Stimulated activated naive CD4-positive, alpha-beta T cell treated with Interleukin-2 at 50 U/mL for 16 hours (primary cell): Measurements from ENCODE around the gene CNPY4.
"Not testable (repeated sequence)": the region's sequence is repeated elsewhere in the genome, so short reads cannot be mapped to it uniquely, and the experiment has no call there.

Experiments
- DNase-seq: peaks from one replicate; lab custom pipeline; 2025; lab: John Stamatoyannopoulos, UW

Gene CNPY4

DNA sequence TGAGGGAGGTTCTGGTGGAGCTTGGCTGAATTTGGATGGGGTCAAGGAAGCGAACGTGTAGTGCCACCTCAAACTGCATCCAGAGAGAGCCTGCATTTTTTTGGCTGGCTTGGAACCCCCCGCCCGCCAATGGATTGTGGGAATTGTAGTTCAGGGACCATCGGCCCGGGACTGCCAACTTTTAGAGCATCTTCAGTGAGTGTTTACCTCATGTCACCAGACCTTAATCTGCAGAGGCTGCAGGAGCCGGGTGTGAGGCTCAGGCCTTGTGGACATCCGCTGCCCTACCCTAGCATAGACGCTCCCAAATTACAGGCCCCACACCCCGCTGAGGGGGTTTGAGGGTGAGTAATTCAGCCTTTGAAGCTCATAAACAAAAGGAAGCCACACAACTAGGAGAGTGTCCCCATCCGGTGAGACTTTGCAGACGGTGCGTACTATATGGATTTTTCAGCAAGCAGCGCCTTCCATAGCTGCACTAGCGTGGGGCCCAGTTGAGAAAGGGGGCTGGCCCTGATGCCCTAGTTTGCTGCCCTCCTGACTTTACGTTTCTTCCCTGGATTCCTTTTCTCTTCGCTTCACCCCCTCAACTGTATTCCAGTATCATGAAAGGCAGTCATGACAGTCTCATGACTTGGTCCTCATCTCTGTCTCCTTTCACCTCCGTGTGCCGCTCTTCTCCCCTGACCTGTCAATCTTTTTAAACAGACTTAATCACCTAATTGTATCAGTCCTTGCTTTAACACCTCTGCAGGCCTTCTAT is 717 bp downstream of the CNPY4 start:
- DNase-seq = peak; percentile 72

DNA sequence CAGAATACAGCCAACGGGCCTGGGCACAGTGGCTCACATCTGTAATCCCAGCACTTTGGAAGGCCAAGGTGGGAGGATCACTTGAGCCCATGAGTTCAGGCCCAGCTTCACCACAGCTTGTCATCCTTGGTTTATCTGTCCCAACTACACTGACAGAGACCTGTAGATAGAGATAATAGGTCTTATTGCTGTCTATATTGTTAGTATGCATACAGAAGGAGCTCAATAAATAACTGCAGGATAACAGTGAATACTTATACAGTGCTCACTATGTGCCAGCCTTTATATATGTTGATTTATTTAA is 1.3 kb downstream of the CNPY4 start:
- no peak for DNase-seq

DNA sequence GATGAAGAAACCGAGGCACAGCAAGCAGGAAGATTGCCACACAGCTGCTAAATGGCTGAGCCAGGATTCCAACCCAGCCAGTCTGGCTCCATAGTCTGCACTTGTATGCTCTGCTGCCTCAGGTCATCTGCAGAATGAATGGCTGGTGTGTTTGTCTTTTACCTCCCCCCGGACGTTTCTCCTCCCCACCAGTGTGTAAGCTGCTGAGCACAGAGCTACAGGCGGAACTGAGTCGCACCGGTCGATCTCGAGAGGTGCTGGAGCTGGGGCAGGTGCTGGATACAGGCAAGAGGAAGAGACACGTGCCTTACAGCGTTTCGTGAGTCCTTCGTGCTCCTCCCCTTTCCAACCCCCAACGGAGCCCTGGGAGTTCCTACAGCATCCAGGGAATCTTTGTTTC is 2.6 kb downstream of the CNPY4 start:
- DNase-seq = no peak

DNA sequence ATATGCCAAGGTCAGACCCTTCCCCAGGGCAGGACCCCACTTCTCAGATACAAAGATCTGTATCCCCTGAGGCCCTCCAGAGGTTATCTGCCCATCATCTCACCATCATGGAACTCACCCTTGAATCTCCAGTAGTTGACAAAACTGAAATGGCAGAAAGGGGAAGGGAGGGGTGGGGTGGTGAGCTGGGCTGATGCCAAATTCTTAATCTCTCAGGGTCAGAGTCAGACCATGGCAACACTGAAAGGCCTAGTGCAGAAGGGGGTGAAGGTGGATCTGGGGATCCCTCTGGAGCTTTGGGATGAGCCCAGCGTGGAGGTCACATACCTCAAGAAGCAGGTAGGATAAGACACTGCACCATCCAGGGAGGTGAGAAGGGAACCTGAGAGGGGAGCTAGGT is 3.1 kb downstream of the CNPY4 start:
- no peak for DNase-seq

DNA sequence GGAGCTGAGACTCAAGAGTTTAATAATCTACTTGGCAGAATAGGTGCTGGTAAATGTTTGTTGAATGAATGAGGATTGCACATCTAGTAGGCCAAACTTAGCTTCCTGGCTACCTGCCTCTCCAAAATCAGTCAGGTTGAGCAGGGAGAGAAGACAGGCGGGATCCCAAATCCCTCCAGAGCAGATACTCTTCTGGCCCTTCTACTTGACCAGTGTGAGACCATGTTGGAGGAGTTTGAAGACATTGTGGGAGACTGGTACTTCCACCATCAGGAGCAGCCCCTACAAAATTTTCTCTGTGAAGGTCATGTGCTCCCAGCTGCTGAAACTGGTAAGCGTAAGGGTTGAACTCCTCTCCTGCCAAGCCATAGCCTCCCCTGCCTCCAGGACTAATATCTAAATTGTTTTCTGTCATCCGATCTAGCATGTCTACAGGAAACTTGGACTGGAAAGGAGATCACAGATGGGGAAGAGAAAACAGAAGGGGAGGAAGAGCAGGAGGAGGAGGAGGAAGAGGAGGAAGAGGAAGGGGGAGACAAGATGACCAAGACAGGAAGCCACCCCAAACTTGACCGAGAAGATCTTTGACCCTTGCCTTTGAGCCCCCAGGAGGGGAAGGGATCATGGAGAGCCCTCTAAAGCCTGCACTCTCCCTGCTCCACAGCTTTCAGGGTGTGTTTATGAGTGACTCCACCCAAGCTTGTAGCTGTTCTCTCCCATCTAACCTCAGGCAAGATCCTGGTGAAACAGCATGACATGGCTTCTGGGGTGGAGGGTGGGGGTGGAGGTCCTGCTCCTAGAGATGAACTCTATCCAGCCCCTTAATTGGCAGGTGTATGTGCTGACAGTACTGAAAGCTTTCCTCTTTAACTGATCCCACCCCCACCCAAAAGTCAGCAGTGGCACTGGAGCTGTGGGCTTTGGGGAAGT is 5.1 kb downstream of the CNPY4 start:
- DNase-seq = no peak

DNA sequence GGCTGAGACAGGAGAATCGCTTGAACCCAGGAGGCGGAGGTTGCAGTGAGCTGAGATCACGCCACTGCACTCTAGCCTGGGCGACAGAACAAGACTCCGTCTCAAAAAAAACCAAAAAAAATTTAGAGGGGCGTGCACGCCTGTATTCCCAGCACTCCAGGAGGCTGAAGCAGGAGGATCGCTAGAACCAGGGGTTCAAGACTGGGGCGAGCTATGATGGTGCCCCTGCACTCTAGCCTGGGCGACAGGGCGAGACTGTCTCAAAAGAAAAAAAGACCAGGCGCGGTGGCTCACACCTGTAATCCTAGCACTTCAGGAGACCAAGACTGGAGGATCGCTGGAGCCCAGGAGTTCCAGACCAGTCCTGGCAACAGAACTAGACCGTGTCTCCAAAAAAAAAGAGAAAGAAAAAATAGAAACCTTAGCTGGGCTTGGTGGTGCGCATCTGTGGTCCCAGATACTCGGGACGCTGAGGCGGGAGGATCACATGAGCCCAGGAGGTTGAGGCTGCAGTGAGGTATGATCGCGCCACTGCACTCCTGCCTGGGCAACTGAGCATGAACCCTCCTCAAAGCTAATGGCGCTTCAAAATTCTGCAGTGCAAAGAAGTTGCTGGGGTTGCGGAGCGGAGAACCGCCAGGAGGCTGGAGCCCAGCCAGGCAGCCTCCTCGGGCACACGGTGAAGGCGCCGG is 7.0 kb downstream of the CNPY4 start:
- DNase-seq = no peak

DNA sequence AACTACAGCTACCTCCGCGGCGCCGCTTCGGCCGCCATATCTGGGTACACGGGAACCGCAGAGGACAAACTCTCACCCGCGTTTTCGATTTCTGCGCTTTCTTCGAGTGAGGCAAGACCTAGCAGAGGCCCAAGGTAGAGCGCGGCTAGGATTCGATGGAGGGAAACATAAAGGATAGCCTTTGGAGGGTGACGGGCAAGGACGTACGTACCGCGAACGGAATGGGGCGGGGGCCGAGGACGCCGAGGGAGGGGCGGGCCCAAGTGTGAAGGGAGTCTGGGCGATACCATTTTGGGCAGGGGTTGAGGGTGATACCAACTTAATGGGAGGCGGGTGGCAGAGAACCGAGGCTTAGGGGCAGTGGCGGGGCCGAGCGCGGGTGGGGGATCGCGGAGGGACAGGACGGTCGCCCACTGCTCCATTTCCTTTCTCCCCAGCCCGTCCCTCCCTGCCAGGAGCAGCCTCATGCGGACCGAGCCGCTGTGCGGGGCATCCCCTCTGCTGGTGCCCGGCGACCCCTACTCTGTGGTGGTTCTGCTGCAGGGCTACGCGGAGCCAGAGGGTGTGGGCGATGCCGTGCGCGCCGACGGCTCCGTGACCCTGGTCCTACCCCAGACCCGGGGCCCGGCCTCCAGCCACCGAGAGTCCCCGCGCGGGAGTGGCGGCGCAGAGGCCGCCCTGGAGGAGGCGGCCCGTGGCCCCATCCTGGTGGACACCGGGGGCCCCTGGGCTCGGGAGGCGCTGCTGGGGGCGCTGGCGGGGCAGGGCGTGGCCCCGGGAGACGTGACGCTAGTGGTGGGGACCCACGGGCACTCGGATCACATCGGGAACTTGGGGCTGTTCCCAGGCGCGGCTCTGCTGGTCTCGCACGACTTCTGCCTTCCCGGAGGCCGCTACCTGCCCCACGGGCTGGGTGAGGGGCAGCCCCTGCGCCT is 7.8 kb downstream of the CNPY4 start, which contains the start of gene MBLAC1:
Gene MBLAC1, plus strand, starts transcription at position 37 of the 935 bp plus-strand sequence. Its CDS starts 429 bp downstream, at position 466.
- DNase-seq = peak; percentile 87

DNA sequence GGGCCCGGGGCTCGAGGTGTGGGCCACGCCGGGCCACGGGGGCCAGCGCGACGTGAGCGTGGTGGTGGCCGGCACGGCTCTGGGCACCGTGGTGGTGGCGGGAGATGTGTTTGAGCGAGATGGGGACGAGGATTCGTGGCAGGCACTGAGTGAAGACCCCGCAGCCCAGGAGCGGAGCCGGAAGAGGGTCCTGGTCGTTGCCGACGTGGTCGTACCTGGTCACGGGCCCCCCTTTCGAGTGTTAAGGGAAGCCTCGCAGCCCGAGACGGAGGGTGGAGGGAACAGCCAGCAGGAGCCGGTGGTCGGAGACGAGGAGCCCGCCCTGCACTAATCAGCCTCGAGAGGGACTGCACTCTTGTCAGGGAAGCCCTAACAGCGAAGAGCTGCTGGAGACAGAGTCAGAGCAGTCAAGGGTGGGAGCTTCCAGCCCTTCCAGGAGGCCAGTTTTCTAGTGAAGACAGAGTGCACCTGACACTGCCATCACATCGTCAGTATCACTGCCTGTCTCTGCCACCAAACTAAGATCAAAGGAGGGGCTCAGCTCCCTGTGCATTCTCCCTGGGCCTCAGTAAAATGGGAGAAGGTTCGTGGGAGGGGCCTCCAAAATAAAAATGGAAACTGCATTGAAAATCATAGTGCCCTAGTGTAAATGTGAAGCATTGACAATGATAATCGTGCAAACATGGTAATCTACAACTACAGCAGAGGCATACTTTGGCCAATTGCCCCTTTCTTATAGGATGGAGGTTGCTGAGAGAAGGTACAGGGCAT is 8.6 kb downstream of the CNPY4 start:
- no peak for DNase-seq

DNA sequence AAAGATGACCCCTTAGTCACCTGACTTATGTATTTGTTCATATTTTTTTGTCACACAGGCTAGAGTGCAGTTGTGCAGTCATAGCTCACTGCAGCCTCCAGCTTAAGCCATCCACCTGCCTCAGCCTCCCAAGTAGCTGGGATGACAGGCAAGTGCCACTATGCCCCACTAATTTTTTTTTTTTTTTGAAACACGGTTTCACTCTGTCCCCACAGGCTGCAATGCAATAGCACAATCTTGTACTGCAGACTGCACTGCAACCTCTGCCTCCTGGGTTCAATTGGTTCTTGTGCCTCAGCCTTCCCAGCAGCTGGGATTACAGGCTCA is 9.2 kb downstream of the CNPY4 start:
- DNase-seq = no peak

DNA sequence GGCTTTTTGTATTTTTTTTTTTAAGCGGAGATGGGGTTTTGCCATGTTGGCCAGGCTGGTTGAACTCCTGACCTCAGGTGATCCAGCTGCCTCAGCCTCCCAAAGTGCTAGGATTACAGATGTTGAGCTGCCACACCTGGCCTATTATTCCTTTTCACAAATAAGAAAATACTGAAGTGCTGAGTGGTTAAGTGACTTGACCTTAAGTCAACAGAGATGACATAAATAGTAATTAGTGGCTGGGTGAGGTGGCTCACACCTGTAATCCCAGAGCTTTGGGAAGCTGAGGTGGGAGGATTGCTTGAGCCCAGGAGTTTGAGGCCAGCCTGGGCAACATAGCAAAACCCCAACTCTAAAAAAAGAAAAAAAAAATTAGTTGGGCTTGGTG is 10.8 kb downstream of the CNPY4 start:
- DNase-seq = not testable (repeated sequence)

DNA sequence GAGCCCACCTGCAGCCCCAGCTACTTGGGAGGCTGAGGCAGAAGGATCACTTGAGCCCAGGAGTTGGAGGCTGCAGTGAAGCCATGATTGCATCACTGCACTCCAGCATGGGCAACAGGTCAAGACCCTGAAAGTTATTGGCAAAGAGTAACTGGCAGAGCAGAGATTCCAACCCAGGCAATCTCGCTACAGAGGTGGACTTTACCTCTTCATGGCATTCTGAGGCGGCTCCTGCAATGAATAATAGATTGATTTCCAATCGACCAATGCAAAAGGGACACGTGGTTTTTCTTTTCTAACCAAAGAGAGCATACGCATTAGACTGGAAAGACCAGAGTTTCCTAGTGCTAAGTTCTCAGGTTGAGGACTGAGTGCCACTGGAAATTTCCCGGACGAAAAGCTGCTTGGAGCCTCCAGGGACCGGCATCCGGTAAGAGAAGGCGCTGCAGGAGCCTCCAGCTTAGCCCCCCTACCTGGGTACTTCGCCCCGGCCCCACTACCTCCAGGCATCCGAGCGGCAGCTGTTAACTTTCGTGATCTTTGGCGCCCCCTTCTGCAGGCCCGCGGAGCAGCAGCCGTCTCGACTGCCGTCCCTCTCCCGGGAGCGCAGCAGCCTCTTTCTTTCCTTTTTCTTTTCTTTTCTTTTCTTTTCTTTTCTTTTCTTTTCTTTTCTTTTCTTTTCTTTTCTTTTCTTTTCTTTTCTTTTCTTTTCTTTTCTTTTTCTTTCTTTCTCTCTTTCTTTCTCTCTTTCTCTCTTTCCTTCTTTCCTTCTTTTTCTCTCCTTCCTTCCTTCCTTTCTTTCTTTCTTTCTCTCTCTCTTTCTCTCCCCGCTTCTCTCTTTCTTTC is 11.4 kb downstream of the CNPY4 start:
- peak; percentile 72 for DNase-seq

DNA sequence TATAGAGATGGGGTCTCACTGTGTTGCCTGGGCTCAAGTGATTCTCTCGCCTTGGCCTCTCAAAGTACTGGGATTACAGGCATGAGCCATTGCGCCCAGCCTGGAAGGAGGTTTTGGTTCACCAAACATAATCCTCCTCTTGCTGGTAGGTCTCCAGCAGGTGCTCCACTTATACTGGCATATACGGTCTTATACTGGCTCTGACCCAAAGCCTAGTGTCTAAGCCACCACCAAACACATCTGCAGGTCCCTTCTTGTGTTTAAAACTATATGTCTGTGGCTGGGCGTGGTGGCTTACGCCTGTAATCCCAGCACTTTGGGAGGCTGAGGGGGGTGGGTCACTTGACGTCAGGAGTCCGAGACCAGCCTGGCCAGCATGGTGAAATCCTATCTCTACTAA is 12.7 kb downstream of the CNPY4 start:
- DNase-seq = no peak

DNA sequence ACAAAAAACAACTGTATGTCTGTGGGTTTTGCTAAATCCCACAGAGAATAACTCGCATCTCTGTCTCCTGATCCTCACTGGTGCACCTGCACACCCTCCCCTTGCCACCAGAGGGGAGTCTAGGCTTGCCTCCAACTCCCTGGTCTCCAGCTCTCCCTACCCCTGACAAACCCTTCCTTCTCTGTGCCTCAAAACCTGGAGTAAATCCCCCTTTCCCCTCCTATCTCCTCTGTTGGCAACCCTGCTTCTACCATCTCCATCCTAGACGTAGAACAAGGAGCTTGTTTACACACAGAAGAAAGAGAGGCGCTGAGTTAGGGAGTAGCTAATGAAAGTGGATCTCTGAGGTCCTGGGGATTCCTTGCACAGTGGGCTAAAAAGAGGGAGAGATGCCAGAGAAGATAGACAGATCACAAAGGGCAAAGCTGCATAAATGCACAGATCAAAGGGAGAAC is 13.3 kb downstream of the CNPY4 start:
- peak; percentile 43 for DNase-seq

DNA sequence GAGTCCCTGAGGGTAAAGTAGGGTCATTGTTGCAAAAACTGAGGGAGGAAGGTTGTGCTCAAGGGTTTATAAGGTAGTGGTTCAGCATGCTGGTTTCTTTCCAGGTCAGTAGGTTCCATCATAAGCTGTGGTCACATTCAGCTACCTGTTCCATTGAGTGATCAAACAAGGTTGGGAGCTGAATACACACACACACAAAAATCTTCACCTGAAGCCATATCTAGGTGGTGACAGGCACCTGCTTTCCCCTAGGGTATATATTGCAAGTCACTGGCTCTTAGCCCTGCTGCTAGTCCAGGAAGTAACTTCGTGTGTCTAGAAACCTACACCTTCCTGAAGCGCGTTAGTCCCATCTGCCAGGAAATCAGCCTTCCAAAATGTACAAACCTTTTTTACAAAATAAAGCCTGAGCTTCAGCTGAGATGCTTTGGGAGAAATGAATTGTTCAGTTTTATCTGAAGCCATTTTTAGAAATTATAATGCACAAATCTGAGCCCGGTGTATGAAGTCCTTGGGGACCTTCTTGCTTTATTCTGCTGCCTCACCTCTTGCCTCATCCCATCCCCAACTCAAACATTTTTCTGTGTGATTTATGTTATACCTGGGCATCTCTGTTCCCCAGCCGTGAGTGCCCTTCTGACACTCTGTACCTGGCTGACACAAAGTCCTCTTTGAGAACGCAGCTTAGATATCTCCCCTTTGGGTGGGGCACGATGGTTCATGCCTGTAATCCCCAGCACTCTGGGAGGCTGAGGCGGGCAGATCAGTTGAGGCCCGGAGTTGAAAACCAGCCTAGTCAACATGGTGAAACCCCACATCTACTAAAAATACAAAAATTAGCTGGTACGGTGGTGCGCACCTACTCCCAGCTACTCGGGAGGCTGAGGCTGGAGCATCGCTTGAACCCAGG is 18.7 kb downstream of the CNPY4 start:
- no peak for DNase-seq

DNA sequence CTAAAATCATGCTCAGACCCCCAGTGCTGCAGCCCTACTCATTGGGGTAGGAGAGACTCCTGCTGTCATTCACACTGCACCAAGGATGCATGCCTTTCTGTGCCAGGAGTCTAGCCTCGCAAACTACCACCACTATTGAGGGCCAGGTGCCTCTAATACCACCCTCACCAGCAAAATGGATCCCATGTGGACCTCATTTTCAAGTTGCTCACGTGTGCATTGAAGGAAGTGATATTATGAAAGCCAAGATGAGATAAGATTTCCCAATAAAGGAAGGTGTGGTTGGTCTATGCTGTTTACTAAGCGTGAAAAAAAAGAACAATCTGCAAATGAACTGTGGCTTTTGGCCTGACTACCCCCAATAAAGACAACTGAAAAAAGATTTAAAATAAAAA is 22.1 kb downstream of the CNPY4 start:
- DNase-seq = no peak

DNA sequence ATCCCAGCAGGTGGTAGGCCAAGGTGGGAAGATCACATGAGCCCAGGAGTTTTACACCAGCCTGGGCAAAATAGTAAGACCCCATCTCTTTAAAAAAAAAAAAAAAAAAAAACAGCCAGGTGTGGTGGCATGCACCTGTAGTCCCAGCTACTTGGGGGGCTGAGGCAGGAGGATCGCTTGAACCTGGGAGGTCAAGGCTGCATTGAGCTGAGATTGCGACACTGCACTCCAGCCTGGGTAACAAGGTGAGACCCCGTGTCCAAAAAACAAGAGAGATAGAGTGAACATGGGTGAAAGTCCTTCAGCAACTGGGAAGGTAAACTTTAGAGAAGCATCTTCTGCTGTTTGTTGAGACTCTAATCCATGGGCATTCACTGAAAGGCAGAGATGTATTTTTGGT is 23.0 kb downstream of the CNPY4 start:
- no peak for DNase-seq

DNA sequence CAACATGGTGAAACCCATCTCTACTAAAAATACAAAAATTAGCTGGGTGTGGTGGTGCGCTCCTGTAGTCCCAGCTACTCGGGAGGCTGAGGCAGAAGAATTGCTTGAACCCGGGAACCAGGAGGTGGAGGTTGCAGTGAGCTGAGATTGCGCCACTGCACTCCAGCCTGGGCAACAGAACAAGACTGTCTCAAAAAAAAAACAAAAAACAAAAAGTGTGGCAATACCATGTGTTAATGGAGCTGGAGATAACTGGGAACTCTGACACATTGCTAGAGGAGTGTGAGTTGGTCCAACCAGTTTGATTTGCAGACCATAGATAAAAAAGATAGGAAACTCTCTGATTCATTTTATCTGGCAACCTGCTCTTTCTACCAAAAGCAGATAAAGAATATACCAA is 26.9 kb downstream of the CNPY4 start:
- DNase-seq = not testable (repeated sequence)

DNA sequence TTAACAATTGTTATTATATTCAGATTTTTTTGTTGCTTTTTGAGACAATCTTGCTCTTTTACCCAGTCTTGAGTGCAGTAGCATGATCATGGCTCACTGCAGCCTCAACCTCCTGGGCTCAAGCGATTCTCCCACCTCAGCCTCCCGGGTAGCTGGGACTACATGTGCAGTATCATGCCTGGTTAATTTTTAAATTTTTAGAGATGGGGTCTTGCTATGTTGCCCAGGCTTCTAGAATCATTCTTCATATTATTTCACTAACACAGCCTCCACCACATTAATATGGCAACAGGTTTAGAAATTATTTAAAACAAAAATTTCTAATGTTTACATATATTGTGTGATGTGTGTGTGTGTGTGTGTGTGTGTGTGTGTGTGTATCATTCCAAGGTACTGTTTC is 27.8 kb downstream of the CNPY4 start:
- no peak for DNase-seq

DNA sequence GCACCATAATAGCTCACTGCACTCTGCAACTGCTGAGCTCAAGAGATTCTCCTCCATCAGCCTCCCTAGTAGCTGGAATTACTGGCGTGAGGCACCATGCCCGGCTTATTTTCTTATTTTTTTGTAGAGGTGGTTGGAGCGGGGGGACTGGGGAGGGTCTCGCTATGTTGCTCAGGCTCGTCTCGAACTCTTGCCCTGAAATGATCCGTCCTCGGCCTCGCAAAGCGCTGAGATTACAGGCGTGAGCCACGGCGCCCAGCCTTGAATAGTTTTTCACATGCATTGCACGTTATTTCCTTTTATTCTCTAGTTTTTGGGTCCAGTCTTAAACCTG is 28.8 kb downstream of the CNPY4 start:
- no peak for DNase-seq
